Stimulated activated CD4-positive, alpha-beta T cell treated with anti-CD3 and anti-CD28 coated beads, Interleukin-1b, Interleukin-23, amount 100 ng/mL, for 4 hours (primary cell): ENCODE results near the gene FCER1G.

ENCODE experiments used
- DNase-seq, 2 donors: peaks; one replicate each; pipeline ENCODE4 v3.0.0-alpha.2; 2020; ENCODE audit warnings: low read depth in 2 of 2

FCER1G gene

GRCh38 chr1:161188381-161188780 is 26.7 kb upstream of the FCER1G start:
- DNase-seq = no peak

GRCh38 chr1:161189036-161189435 is 26.1 kb upstream of the FCER1G start:
- no peak for DNase-seq

- DNase-seq = no peak
Observed at GRCh38 chr1:161190962-161191521, 24.1 kb upstream of the FCER1G start.

- DNase-seq = no peak
Observed at GRCh38 chr1:161191971-161192370, 23.1 kb upstream of the FCER1G start.

GRCh38 chr1:161192476-161193465 is 22.3 kb upstream of the FCER1G start:
- peak; percentile 29 to 52 for DNase-seq

- no peak for DNase-seq
Observed at GRCh38 chr1:161193561-161194235, 21.4 kb upstream of the FCER1G start.

GRCh38 chr1:161195171-161195570 is 19.9 kb upstream of the FCER1G start:
- DNase-seq = no peak

- no peak for DNase-seq
Observed at GRCh38 chr1:161196111-161196510, 19.0 kb upstream of the FCER1G start.

- DNase-seq = no peak
Observed at GRCh38 chr1:161196521-161197451, 18.3 kb upstream of the FCER1G start.

GRCh38 chr1:161197560-161198193 is 17.4 kb upstream of the FCER1G start:
- DNase-seq = no peak

GRCh38 chr1:161198194-161198896 is 16.8 kb upstream of the FCER1G start:
- no peak for DNase-seq

GRCh38 chr1:161198897-161199431 is 16.1 kb upstream of the FCER1G start, which contains the start of gene ADAMTS4:
TSS of gene ADAMTS4 (minus strand) at chr1:161199054. CDS start at chr1:161198627, 427 bp downstream.
- no peak for DNase-seq

- no peak for DNase-seq
Observed at GRCh38 chr1:161199506-161200139, 15.5 kb upstream of the FCER1G start.

GRCh38 chr1:161200421-161200991 is 14.6 kb upstream of the FCER1G start:
- no peak for DNase-seq

- DNase-seq = no peak
Observed at GRCh38 chr1:161200992-161201835, 13.9 kb upstream of the FCER1G start.

GRCh38 chr1:161201836-161202712 is 13.0 kb upstream of the FCER1G start, which contains the start of gene NDUFS2:
TSS of gene NDUFS2 (plus strand) at chr1:161202367. CDS start at chr1:161202386, 19 bp downstream.
- DNase-seq = peak; percentile 82 to 90
